Renal cortical epithelial cell (primary cell): ENCODE data around the gene TMEM232. TPM values are rescaled to one million over a fixed set of nuclear protein-coding genes. Genes with fewer than 3 reads are reported as not detected.
"Not testable (repeated sequence)": the region's sequence is repeated elsewhere in the genome, so short reads cannot be mapped to it uniquely, and the experiment has no call there.

Experiments used
- DNase-seq: peaks from one replicate; pipeline ENCODE4 v3.0.0-alpha.2; 2011; ENCODE audit warnings: low read depth
- total RNA-seq: library from RNA; depleted of rRNA; stranded (reverse); fragments of >200 nt; gene quantifications from 2 replicates; pipeline ENCODE4 v1.2.3, GENCODE V29; 2014

The TMEM232 gene
- total RNA-seq, 1 donor from 2014 or later, result 9.1 TPM

- DNase-seq, result no peak
Observed at GRCh38 chr5:110707260-110707844, 19.1 kb downstream of the TMEM232 start.

- no peak for DNase-seq
Observed at GRCh38 chr5:110705349-110705748, 21.1 kb downstream of the TMEM232 start.

- no peak for DNase-seq
Observed at GRCh38 chr5:110703481-110703880, 23.0 kb downstream of the TMEM232 start.

- no peak for DNase-seq
Observed at GRCh38 chr5:110702704-110703103, 23.8 kb downstream of the TMEM232 start.

GRCh38 chr5:110702300-110702699, 24.2 kb downstream of the TMEM232 start:
- DNase-seq, result no peak

GRCh38 chr5:110692669-110693068, 33.8 kb downstream of the TMEM232 start:
- not testable (repeated sequence) for DNase-seq

- DNase-seq, result not testable (repeated sequence)
Observed at GRCh38 chr5:110690587-110690986, 35.9 kb downstream of the TMEM232 start.

GRCh38 chr5:110687485-110687884, 39.0 kb downstream of the TMEM232 start:
- DNase-seq, result no peak

GRCh38 chr5:110686270-110686669, 40.2 kb downstream of the TMEM232 start:
- DNase-seq, result no peak

- no peak for DNase-seq
Observed at GRCh38 chr5:110681953-110682352, 44.5 kb downstream of the TMEM232 start.

GRCh38 chr5:110681109-110681508, 45.4 kb downstream of the TMEM232 start:
- DNase-seq, result no peak

GRCh38 chr5:110676554-110676953, 49.9 kb downstream of the TMEM232 start:
- DNase-seq, result not testable (repeated sequence)

GRCh38 chr5:110665184-110665726, 61.2 kb downstream of the TMEM232 start:
- DNase-seq, result no peak

- no peak for DNase-seq
Observed at GRCh38 chr5:110663525-110663924, 62.9 kb downstream of the TMEM232 start.

- no peak for DNase-seq
Observed at GRCh38 chr5:110658006-110658405, 68.5 kb downstream of the TMEM232 start.

GRCh38 chr5:110653231-110653970, 73.1 kb downstream of the TMEM232 start:
- DNase-seq, result no peak

- no peak for DNase-seq
Observed at GRCh38 chr5:110651507-110651906, 75.0 kb downstream of the TMEM232 start.

- no peak for DNase-seq
Observed at GRCh38 chr5:110644357-110644756, 82.1 kb downstream of the TMEM232 start.

GRCh38 chr5:110638970-110639902, 87.2 kb downstream of the TMEM232 start:
- DNase-seq, result no peak

- no peak for DNase-seq
Observed at GRCh38 chr5:110634475-110634874, 92.0 kb downstream of the TMEM232 start.

- no peak for DNase-seq
Observed at GRCh38 chr5:110631236-110631635, 95.2 kb downstream of the TMEM232 start.

- no peak for DNase-seq
Observed at GRCh38 chr5:110630350-110630749, 96.1 kb downstream of the TMEM232 start.
